ENCODE data around the gene LPP. TPM values are rescaled to one million over a fixed set of nuclear protein-coding genes. Genes with fewer than 3 reads are reported as not detected.

Gene LPP
- total and polyA plus RNA-seq, 9 of the 15 experiments (the other 6 are each of a cell fraction or from before 2014, with no cell fraction given) = 0.07 to 0.18 TPM; not detected in 7

GRCh38 chr3:188744166-188744565, 590.2 kb downstream of the LPP start (continued):
- no peak for TF ChIP-seq POU5F1 (IDR thresholded peaks at IDR 0.05; ENCODE audit: borderline replicate concordance, low read depth, low read length, partially characterized antibody)

GRCh38 chr3:188745031-188745430, 591.1 kb downstream of the LPP start:
- H3K4me1 ChIP-seq (replicated peaks in 1 of 2; ENCODE audit: control insufficient read depth in 2 of 2, insufficient read depth in 2 of 2, low read length in 2 of 2) = no peaks in the 10 kb centered on the region
- TF ChIP-seq ZBTB1 (CRISPR knock-in tag; IDR thresholded peaks at IDR 0.05; ENCODE audit: borderline replicate concordance, low read depth) = no peak
- TF ChIP-seq, protein P1, sequence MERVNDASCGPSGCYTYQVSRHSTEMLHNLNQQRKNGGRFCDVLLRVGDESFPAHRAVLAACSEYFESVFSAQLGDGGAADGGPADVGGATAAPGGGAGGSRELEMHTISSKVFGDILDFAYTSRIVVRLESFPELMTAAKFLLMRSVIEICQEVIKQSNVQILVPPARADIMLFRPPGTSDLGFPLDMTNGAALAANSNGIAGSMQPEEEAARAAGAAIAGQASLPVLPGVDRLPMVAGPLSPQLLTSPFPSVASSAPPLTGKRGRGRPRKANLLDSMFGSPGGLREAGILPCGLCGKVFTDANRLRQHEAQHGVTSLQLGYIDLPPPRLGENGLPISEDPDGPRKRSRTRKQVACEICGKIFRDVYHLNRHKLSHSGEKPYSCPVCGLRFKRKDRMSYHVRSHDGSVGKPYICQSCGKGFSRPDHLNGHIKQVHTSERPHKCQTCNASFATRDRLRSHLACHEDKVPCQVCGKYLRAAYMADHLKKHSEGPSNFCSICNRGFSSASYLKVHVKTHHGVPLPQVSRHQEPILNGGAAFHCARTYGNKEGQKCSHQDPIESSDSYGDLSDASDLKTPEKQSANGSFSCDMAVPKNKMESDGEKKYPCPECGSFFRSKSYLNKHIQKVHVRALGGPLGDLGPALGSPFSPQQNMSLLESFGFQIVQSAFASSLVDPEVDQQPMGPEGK (CRISPR knock-in tag; IDR thresholded peaks at IDR 0.05; ENCODE audit: borderline replicate concordance) = no peak
- no peak for TF ChIP-seq SLC30A9 (CRISPR knock-in tag; IDR thresholded peaks at IDR 0.05)
- no peak for TF ChIP-seq NCOA6 (IDR thresholded peaks at IDR 0.05)
- TF ChIP-seq RHOXF2B (CRISPR knock-in tag; conservative IDR thresholded peaks at IDR 0.05) = no peak
- TF ChIP-seq ATF4 (CRISPR knock-in tag; IDR thresholded peaks at IDR 0.05) = no peak
- TF ChIP-seq PRPF4 (IDR thresholded peaks at IDR 0.05; ENCODE audit: insufficient read depth, low read depth, low read length, poor library complexity, severe bottlenecking) = no peak
- TF ChIP-seq NR1H2 (CRISPR knock-in tag; IDR thresholded peaks at IDR 0.05) = no peak
- TF ChIP-seq KLF13 (tag; IDR thresholded peaks at IDR 0.05; ENCODE audit: borderline replicate concordance, low read depth) = no peak
- no peak for TF ChIP-seq MCM7 (IDR thresholded peaks at IDR 0.05)
- no peak for TF ChIP-seq TCF3 (CRISPR knock-in tag; IDR thresholded peaks at IDR 0.05)
- no peak for TF ChIP-seq ZNF57 (CRISPR knock-in tag; IDR thresholded peaks at IDR 0.05)
- TF ChIP-seq TRIM25 (IDR thresholded peaks at IDR 0.05; ENCODE audit: borderline replicate concordance) = no peak
- no peak for TF ChIP-seq ZNF644 (tag; IDR thresholded peaks at IDR 0.05; ENCODE audit: low read depth)
- TF ChIP-seq, protein P2, sequence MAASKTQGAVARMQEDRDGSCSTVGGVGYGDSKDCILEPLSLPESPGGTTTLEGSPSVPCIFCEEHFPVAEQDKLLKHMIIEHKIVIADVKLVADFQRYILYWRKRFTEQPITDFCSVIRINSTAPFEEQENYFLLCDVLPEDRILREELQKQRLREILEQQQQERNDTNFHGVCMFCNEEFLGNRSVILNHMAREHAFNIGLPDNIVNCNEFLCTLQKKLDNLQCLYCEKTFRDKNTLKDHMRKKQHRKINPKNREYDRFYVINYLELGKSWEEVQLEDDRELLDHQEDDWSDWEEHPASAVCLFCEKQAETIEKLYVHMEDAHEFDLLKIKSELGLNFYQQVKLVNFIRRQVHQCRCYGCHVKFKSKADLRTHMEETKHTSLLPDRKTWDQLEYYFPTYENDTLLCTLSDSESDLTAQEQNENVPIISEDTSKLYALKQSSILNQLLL (CRISPR knock-in tag; IDR thresholded peaks at IDR 0.05; ENCODE audit: borderline replicate concordance) = no peak
- no peak for TF ChIP-seq HDAC8 (tag; IDR thresholded peaks at IDR 0.05)

More at GRCh38 chr3:188745031-188745430, 591.1 kb downstream of the LPP start:
- Histone ChIP-seq H3K79me2 (ENCODE audit: control insufficient read depth, insufficient read depth, low read length) (no peaks in the 10 kb centered on the region), H3K4me2 (ENCODE audit: insufficient read depth, low read length) (no peak overlapping the region), H3K4me3 (no peak overlapping the region), H3K9me3 (replicated peaks; ENCODE audit: control insufficient read depth, insufficient read depth, low read depth, low read length) (no peaks in the 10 kb centered on the region), H3K27me3 (ENCODE audit: control insufficient read depth in 2 of 2, insufficient read depth in 2 of 2, low read length in 2 of 2) (no peaks in the 10 kb centered on the region), H3K36me3 (ENCODE audit: control insufficient read depth, insufficient read depth, low read length) (no peaks in the 10 kb centered on the region), H3K27ac (ENCODE audit: extremely low read depth, low read depth, low read length) (no peak overlapping the region), H2AFZ (ENCODE audit: low read depth, low read length) (no peak overlapping the region), H3K9ac (ENCODE audit: insufficient read depth in 1 of 2, low read depth in 2 of 2, low read length in 2 of 2) (no peak overlapping the region), H4K20me1 (replicated peaks; ENCODE audit: control insufficient read depth, insufficient read depth, low read length) (no peaks in the 10 kb centered on the region), H3K9me1 (ENCODE audit: control insufficient read depth, insufficient read depth, low read length) (no peaks in the 10 kb centered on the region)
- FAIRE-seq (no peak), DNase-seq (ENCODE audit: extremely low read depth in 1 of 4, low spot score in 3 of 4) (no peak), ATAC-seq (no peak)
- ChIA-PET CTCF (ENCODE audit: low intra/inter-chr PET ratio) (no interaction called here), POLR2A (no interaction called here)
- in situ Hi-C loops (cut with MboI) = no loop called here
- no TSS peak for BruUV-seq (replicated peaks)
- intact Hi-C loops (cut with micrococcal nuclease) = loop anchor here (10.0 kb wide), 1 partner anchor 1000 kb away; the partner anchor contains the start of gene BCL6

Data from K562 (cell line).